ENCODE results near the gene BAIAP2. TPM values are rescaled to one million over a fixed set of nuclear protein-coding genes. Genes with fewer than 3 reads are reported as not detected.

Gene BAIAP2
- total RNA-seq, 1 experiment from 2014 or later = 14.9 TPM

DNA sequence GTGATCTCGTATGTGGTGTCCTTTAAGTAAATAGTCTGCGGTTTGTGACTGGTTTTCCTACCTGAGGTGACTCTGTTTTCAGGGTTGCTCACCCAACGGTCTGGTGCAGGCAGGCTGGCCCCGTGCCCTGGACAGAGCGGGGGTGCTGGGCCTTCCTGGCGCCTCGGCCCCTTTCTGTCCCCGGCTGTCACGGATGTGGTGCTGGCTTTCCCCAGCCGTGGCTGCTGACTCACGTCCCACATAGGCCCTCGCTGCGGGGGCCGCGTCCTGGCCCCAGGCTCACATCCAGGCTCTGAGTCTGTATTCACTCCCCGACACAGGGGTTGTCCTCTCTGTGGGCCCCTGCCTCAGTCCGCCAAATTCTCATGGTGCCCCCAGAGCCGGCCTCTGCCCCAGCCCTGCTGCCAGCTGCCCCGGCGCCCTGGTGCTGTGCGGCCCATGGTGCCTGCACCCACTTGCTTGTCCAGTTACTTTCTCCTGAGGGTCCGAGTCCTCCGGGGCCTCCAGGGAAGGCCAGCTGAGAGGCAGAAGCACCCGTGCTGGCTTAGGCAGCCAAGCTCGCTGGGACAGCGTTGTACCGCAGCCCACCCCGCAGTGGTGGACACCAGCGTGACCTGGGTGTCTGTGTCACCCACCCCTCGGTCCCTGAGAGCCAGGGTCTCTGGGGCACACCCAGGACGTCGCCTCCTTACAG, 37.4 kb upstream of the BAIAP2 start:
- Histone ChIP-seq H3K4me3 (ENCODE audit: insufficient read depth, low read depth, low read length) (no peak overlapping the region), H3K36me3 (replicated peaks; ENCODE audit: control insufficient read depth, insufficient read depth, low read length) (peaks cover 2% of the 10 kb centered on the region), H3K27me3 (ENCODE audit: control insufficient read depth, insufficient read depth, low read length) (peaks cover 1% of the 10 kb centered on the region)
- peak; percentile 48 for DNase-seq

DNA sequence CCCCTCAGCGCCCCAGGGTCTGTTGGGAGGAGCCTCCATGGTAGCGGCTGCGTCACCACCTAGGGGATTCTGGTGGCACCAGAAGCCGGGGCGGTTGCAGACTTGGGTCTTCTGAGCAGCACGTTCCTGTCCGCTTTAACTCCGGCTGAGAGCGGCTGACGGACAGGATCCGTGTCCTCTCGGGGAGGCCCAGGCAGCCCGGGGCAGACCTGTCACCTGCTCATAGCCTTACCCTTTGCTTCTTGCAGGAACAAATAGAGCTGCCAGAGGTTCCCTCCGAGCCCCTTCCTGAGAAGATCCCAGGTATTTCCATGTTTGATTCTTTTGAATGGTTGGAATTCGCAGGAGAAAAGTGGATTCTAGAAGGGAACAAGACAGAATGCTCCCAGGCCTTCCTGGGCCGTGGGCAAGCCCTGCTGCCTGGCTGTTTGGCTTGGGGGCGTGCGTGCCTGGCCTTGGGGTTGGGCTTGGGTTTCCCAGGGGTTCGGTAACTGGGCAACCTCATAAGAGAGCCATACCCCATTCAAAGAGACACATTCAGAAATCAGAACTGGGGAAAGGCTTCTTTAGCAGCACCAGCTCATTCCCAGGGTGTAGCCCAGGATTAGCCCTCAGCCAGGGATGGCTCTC, 36.7 kb upstream of the BAIAP2 start:
- Histone ChIP-seq H3K4me3 (ENCODE audit: insufficient read depth, low read depth, low read length) (no peak overlapping the region), H3K36me3 (replicated peaks; ENCODE audit: control insufficient read depth, insufficient read depth, low read length) (peaks cover 2% of the 10 kb centered on the region), H3K27me3 (ENCODE audit: control insufficient read depth, insufficient read depth, low read length) (peaks cover 3% of the 10 kb centered on the region)
- DNase-seq = peak; percentile 44

DNA sequence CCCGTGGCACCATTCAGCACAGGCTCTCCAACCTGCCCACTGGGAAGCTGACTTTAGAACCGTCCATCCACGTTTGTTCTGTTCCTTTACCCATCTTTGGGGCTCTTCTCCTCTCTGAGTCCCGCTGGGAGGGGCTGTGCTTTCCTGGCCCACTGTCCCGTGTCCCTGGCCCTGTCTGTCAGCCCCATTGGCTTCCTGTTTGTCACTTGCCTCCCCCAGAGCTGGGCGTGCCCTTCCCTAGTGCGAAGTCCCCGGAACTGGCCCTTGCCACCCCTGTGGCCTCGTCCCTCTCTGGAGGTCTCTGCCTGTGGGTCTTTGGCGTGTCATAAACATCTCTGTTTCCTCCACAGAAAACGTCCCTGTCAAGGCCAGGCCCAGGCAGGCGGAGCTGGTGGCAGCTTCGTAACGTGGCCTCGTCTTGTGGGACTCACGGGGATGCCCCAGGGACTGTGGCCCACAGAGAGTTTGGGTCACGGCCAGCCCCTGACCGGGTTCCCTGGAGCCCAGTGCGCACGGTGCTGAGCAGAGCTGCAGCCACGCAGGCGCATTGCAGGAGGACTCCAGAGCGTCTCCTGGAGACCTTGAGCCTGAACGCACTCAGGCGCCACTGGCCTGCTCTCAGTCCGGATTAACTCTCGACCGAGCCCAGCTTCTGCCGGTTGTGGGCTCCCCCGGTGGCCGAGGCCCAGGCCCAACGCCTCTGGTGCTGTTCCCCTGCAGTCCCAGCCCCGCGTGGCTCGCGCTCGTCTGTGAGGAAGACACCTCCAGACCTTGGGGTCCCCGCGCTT, 36.0 kb upstream of the BAIAP2 start:
- Histone ChIP-seq H3K27me3 (ENCODE audit: control insufficient read depth, insufficient read depth, low read length) (peaks cover 10% of the 10 kb centered on the region), H3K36me3 (replicated peaks; ENCODE audit: control insufficient read depth, insufficient read depth, low read length) (peaks cover 2% of the 10 kb centered on the region), H3K4me3 (ENCODE audit: insufficient read depth, low read depth, low read length) (no peak overlapping the region)
- DNase-seq = peak; percentile 47

DNA sequence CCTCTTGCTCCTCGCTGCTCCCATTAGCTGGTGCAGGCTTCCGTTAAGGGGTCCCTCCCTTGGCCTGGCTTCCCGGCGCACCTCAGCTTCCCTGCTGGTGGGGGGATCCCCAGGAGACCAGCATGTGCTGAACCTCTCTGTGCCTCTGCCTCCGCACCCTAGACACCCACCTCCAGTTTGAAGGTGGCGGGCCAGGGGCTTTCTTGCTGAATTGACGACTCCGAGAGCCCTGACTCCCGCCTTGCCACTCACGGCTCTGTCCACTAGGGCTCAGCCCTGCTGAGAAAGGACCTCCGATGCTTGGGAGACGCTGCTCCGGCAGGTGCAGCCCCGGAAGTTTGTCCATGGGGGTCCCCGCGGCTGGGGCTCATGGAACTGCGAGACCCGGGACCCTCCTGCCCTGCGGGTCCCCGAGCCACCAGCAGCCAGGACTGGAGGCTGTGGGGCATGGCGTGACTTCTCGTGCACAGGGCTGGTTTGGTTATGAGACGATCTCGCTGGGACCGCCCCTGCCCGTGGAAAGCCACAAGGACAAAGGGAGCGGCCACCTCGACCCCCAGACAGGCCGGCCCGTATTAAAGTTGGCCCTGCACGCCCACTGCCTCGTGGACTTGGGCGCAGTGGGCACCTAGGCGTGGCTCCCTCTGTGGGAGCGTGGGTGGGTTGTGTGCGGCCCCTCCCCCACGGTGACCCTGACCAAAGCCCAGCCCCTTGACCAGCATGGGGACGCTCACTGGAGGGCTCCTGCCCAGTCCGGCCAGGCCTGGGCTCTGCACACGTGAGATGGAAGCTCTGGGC, 35.2 kb upstream of the BAIAP2 start:
- H3K27me3 ChIP-seq (ENCODE audit: control insufficient read depth, insufficient read depth, low read length) = peaks cover 16% of the 10 kb centered on the region
- peaks cover 2% of the 10 kb centered on the region for H3K36me3 ChIP-seq (replicated peaks; ENCODE audit: control insufficient read depth, insufficient read depth, low read length)
- no peak overlapping the region for H3K4me3 ChIP-seq (ENCODE audit: insufficient read depth, low read depth, low read length)
- DNase-seq = peak; percentile 74

DNA sequence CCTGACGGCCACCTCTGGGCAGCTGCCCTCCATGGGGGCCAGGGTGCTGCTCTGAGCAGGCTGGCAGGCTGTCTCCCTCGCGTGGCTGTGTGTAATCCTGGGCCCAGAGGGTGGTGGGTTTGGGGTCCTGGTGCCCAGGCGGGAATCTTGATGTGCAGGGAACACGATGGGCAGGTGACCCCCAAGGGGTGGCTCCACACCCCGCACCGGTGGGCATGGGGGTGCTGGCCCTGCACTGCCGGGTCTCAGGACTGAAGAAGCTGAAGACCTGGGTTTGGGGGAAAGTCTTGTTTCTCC, 34.7 kb upstream of the BAIAP2 start:
- Histone ChIP-seq H3K4me3 (ENCODE audit: insufficient read depth, low read depth, low read length) (no peak overlapping the region), H3K36me3 (replicated peaks; ENCODE audit: control insufficient read depth, insufficient read depth, low read length) (peaks cover 2% of the 10 kb centered on the region), H3K27me3 (ENCODE audit: control insufficient read depth, insufficient read depth, low read length) (peaks cover 19% of the 10 kb centered on the region)
- no peak for DNase-seq

DNA sequence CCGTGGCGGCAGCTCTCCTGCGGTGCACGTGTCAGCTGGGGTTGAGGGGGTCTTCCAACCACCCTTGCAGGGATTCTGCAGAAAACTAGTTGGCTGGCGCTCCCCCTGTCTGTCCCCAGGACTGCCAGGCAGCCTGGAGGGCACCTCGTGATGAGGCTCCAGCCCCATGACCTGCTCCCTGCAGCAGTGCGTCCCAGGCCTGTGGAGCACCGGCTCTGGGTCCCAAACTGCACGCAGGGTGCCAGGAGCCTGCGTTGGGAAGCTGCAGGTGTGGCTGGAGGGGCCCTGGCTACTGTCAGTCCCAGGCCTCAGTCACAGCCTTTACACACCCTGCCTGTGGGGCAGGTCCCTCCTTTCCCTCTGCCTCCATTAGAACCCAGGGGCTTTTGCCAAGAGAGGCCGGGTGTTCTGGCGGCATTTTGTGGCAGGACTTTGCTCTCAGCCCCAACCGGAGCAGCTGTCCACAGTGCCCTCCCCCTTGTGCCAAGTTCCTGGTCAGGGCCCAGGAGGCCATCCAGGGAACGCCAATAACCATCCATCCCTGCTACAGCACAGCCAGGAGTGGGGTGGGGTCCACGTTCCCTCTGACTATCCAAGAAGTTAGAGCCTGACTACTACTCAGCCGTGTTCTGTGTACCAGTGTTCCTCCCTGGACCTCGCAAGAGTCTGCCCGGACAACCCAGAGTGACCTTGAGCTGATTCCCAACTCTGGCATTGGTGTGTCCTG, 34.2 kb upstream of the BAIAP2 start:
- peaks cover 2% of the 10 kb centered on the region for H3K36me3 ChIP-seq (replicated peaks; ENCODE audit: control insufficient read depth, insufficient read depth, low read length)
- no peak overlapping the region for H3K4me3 ChIP-seq (ENCODE audit: insufficient read depth, low read depth, low read length)
- H3K27me3 ChIP-seq (ENCODE audit: control insufficient read depth, insufficient read depth, low read length) = peaks cover 19% of the 10 kb centered on the region
- DNase-seq = peak; percentile 57

DNA sequence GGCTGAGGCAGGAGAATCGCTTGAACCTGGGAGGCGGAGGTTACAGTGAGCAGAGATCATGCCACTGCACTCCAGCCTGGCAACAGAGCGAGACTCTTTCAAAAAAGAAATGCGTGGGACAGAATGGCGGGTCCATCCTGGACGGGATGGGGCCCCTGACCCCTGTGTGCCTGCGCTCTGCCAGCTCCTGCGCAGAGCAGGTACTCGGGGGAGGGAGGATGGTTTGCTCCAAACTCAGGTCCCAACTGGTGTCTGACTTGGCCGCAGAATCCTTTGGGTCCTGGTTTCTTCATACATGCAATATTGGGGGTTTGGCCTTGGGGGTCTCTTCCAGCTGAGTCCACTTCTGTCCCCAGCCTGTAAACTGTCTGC, 33.0 kb upstream of the BAIAP2 start:
- Histone ChIP-seq H3K36me3 (replicated peaks; ENCODE audit: control insufficient read depth, insufficient read depth, low read length) (no peaks in the 10 kb centered on the region; the same call in 1 of the 2 replicates), H3K27me3 (ENCODE audit: control insufficient read depth, insufficient read depth, low read length) (peaks cover 19% of the 10 kb centered on the region), H3K4me3 (ENCODE audit: insufficient read depth, low read depth, low read length) (no peak overlapping the region)
- DNase-seq = peak; percentile 67

DNA sequence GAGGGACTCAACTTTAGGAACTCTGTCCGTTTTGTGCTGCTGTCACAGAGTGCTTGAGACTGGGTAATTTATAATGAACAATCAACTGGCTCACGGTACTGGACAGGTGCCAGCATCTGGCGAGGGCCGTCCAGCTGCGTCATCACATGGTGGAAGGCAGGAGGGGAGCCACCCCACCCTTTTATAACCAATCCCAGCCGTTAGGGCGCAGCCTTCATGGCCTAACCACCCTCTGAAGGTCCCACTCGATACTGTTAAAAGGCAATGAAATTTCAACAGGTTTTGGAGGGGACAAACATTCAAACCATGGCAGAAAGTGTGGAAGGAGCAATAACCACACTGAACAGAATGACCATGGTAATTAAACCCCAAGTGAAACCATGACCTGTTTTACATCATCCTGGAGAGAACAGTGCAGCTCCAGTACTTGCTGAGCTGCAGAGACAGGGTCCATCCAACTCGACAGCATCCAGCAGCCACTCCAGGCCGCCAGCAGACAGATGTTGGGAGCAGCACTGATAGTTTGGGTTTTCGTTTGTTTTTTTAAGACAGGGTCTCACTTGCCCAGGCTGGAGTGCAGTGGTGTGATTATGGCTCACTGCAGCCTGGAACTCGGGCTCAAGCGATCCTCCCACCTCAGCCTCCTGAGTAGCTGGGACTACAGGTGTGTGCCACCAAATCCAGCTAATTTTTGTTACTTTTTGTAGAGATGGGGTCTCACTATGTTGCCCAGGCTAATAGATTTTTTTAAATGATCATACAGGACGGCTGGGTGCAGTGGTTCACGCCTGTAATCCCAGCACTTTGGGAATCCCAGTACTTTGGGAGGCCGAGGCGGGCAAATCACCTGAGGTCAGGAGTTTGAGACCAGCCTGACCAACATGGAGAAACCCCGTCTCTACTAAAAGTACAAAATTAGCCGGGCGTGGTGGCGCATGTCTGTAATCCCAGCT, 32.3 kb upstream of the BAIAP2 start:
- Histone ChIP-seq H3K36me3 (replicated peaks; ENCODE audit: control insufficient read depth, insufficient read depth, low read length) (no peaks in the 10 kb centered on the region; the same call in 1 of the 2 replicates), H3K27me3 (ENCODE audit: control insufficient read depth, insufficient read depth, low read length) (peaks cover 19% of the 10 kb centered on the region), H3K4me3 (ENCODE audit: insufficient read depth, low read depth, low read length) (no peak overlapping the region)
- DNase-seq = peak; percentile 56

DNA sequence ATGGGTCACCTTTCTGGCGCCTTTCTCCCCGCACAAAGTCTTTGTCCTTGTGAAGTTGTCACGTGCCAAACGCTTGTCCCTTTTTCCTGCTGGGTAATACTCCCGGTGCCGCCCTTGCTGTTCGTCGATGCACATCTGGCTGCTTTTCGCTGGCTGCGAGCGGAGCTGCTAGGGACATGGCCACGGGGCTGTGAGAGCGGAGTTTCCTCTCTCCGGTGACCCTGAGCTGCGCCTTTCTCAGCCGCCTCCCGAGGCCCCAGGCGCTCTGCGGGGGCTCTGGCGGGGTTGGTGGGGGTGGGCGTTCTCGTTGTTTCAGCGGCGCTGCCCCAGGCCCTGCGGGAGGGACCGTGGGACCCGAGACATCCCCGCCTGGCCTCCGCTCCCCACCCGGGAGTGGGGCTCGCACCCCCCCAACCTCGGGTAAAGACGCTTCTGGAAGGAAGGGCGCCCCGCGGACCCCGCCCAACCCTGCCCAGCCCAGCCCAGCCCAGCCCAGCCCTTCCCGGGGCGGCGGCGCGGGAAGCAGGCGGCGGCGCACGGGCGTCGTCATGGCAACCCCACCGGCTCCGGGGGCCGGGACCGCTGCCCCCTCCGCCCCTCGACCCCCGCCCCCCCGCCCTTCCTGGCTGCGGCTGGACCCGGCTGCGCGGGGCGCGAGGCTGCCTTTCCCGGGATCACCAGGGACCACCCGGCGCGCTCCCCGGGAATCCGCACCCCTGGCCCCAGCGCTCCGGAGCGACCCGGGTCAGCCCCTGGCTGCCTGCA, 31.1 kb upstream of the BAIAP2 start:
- Histone ChIP-seq H3K27me3 (ENCODE audit: control insufficient read depth, insufficient read depth, low read length) (peaks cover 19% of the 10 kb centered on the region), H3K36me3 (replicated peaks; ENCODE audit: control insufficient read depth, insufficient read depth, low read length) (no peaks in the 10 kb centered on the region), H3K4me3 (ENCODE audit: insufficient read depth, low read depth, low read length) (peak overlapping the region; percentile 30)
- DNase-seq = peak; percentile 94

DNA sequence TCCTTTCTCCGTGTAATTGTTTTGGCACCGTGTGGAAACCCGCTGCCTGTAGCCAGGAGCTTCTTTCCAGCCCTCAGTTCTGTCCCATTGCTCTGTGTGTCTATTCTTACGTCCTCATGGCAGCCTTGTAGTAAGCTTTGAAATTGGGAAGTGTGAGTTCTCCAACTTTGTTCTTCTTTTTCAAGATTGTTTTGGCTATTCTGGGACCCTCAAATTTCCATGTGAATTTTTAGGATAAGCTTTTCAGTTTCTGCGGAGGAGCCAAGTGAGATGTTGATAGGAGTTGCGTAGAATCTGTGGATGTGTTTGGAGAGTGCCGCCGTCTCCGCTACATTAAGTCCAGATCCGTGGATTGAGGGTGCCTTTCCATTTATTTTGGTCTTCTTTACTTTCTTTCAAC, 28.1 kb upstream of the BAIAP2 start:
- DNase-seq = peak; percentile 25
- peaks cover 19% of the 10 kb centered on the region for H3K27me3 ChIP-seq (ENCODE audit: control insufficient read depth, insufficient read depth, low read length)
- H3K4me3 ChIP-seq (ENCODE audit: insufficient read depth, low read depth, low read length) = no peak overlapping the region
- H3K36me3 ChIP-seq (replicated peaks; ENCODE audit: control insufficient read depth, insufficient read depth, low read length) = no peaks in the 10 kb centered on the region

DNA sequence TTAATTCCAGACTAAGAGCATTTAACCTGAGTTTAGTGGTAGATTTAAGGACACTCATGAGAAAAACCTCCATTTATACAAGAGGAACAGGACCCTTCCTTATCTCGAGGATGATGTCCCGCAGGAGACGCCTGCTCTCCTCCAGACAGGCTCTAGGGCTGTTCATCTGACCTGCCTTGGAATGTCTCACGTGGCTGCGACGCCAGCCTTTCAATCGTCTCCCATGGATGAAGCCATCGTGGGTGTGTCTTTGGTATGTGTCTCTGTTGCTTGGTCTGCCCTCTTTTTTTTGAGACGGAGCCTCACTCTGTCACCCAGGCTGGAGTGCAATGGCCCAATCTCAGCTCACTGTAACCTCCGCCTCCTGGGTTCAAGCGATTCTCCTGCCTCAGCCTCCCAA, 26.8 kb upstream of the BAIAP2 start:
- peaks cover 15% of the 10 kb centered on the region for H3K27me3 ChIP-seq (ENCODE audit: control insufficient read depth, insufficient read depth, low read length)
- peak; percentile 35 for DNase-seq
- H3K4me3 ChIP-seq (ENCODE audit: insufficient read depth, low read depth, low read length) = no peak overlapping the region
- no peaks in the 10 kb centered on the region for H3K36me3 ChIP-seq (replicated peaks; ENCODE audit: control insufficient read depth, insufficient read depth, low read length)

DNA sequence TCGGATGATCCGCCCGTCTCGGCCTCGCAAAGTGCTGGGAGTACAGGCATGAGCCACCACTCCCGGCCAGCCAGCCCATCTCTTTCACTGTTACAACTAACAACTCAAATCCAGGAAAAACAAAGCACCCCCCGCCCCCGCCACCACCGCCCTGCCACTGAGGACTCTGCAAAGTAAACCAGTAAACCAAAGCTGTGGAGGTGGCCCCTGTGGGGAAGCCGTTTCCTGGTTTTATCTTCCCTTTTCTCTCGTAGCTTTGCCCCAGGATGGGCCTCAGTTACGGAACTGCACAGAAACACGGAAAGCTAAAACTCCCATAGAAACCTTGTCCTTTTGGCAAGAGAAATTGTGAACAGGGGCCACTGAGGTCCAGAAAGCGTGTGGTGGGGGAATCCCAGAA, 25.8 kb upstream of the BAIAP2 start:
- peaks cover 8% of the 10 kb centered on the region for H3K27me3 ChIP-seq (ENCODE audit: control insufficient read depth, insufficient read depth, low read length)
- DNase-seq = peak; percentile 36
- H3K4me3 ChIP-seq (ENCODE audit: insufficient read depth, low read depth, low read length) = no peak overlapping the region
- H3K36me3 ChIP-seq (replicated peaks; ENCODE audit: control insufficient read depth, insufficient read depth, low read length) = no peaks in the 10 kb centered on the region

DNA sequence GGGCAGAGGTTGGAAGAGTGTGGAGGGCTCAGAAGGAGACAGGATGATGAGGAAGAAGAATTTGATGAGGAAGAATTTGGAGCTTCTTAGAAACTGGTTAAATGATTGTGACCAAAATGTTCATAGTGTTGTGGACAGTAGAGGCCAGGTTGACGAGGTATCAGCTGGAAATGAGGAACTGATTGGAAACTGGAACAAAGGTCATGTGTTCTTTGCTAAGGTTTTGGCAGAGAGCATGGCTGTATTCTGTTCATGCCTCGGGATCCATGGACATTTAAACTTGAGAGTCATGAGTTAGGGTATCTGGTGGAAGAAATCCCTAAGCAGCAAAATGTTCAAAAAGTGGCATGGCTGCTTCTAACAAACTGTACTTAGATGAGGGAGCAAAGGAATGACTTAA, 24.0 kb upstream of the BAIAP2 start:
- Histone ChIP-seq H3K4me3 (ENCODE audit: insufficient read depth, low read depth, low read length) (no peak overlapping the region), H3K27me3 (ENCODE audit: control insufficient read depth, insufficient read depth, low read length) (no peaks in the 10 kb centered on the region), H3K36me3 (replicated peaks; ENCODE audit: control insufficient read depth, insufficient read depth, low read length) (no peaks in the 10 kb centered on the region)
- no peak for DNase-seq
